ENCODE data around the gene GATA1.

GATA1 gene

GRCh38 chrX:48786825-48787504, 575 bp downstream of the GATA1 start:
- no peak overlapping the region for H3K4me3 ChIP-seq (ENCODE audit: low read depth, low read length)
- in situ Hi-C loops (cut with HindIII; ENCODE audit: low sequenced_read_pairs): no loop called here
- no peak for DNase-seq (ENCODE audit: low read depth)
- no peak for TF ChIP-seq CTCF (IDR thresholded peaks at IDR 0.05; ENCODE audit: low read depth, low read length, missing control alignments)

GRCh38 chrX:48787505-48788443, 1.4 kb downstream of the GATA1 start:
- in situ Hi-C loops (cut with HindIII; ENCODE audit: low sequenced_read_pairs): no loop called here
- H3K4me3 ChIP-seq (ENCODE audit: low read depth, low read length): no peak overlapping the region
- TF ChIP-seq CTCF (IDR thresholded peaks at IDR 0.05; ENCODE audit: low read depth, low read length, missing control alignments): no peak
- DNase-seq (ENCODE audit: low read depth): no peak

- no peak for DNase-seq (ENCODE audit: low read depth)
- no peak overlapping the region for H3K4me3 ChIP-seq (ENCODE audit: low read depth, low read length)
- in situ Hi-C loops (cut with HindIII; ENCODE audit: low sequenced_read_pairs): no loop called here
- no peak for TF ChIP-seq CTCF (IDR thresholded peaks at IDR 0.05; ENCODE audit: low read depth, low read length, missing control alignments)
Observed at GRCh38 chrX:48789366-48790220, 3.2 kb downstream of the GATA1 start.

GRCh38 chrX:48790477-48790876, 4.1 kb downstream of the GATA1 start:
- no peak overlapping the region for H3K4me3 ChIP-seq (ENCODE audit: low read depth, low read length)
- in situ Hi-C loops (cut with HindIII; ENCODE audit: low sequenced_read_pairs): no loop called here
- DNase-seq (ENCODE audit: low read depth): no peak
- no peak for TF ChIP-seq CTCF (IDR thresholded peaks at IDR 0.05; ENCODE audit: low read depth, low read length, missing control alignments)

- no peak overlapping the region for H3K4me3 ChIP-seq (ENCODE audit: low read depth, low read length)
- DNase-seq (ENCODE audit: low read depth): no peak
- no peak for TF ChIP-seq CTCF (IDR thresholded peaks at IDR 0.05; ENCODE audit: low read depth, low read length, missing control alignments)
- in situ Hi-C loops (cut with HindIII; ENCODE audit: low sequenced_read_pairs): no loop called here
Observed at GRCh38 chrX:48791063-48791820, 4.9 kb downstream of the GATA1 start.

Data from astrocyte of the cerebellum (primary cell).